Rectal smooth muscle tissue (tissue), 1 donor: ENCODE measurements around the gene GLT8D1.
A peak's percentile ranks its signal among the peaks of the same experiment; 100 is the strongest.
"Not testable (repeated sequence)": the region's sequence is repeated elsewhere in the genome, so short reads cannot be mapped to it uniquely, and the experiment has no call there.

Experiments
- H3K27ac ChIP-seq: one replicate; pipeline ENCODE4 v1.7.0; 2013; ENCODE audit warnings: low read depth, low read length, inconsistent platforms
- H3K27me3 ChIP-seq: one replicate; pipeline ENCODE4 v1.7.0; 2013; ENCODE audit warnings: low read length; ENCODE audit not compliant: control insufficient read depth, insufficient read depth
- H3K36me3 ChIP-seq: one replicate; pipeline ENCODE4 v1.7.0; 2013; ENCODE audit warnings: low read length; ENCODE audit not compliant: control insufficient read depth, insufficient read depth
- H3K4me1 ChIP-seq: one replicate; pipeline ENCODE4 v1.7.0; 2013; ENCODE audit warnings: low read length; ENCODE audit not compliant: control insufficient read depth, insufficient read depth
- H3K4me3 ChIP-seq: one replicate; pipeline ENCODE4 v1.7.0; 2013; ENCODE audit warnings: low read length
- H3K9ac ChIP-seq: one replicate; pipeline ENCODE4 v1.7.0; 2013; ENCODE audit warnings: low read length

Gene GLT8D1

DNA sequence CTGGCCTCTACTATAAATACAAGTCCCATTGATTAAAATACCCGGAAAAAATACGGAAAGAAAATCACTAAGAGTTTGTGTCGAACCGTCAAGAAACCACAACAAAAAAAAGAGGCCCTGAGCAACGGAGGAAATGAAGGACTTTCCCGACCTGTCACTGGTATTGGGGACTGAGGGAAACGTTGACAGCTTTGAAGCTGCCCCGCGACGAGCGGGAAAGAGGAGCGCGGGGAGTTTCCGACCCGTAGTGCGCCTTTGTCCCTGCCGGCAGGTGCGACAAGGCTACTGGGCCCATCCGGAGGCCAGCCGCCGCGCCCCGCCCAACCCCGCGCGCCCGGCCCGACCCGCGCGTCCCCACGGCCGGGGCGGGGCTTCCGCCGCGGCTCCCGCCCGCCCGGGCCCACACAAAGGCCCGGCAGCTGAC lies 20.3 kb downstream of the GLT8D1 start:
- H3K27me3 ChIP-seq = no peaks in the 10 kb centered on the region
- peaks cover 17% of the 10 kb centered on the region for H3K4me1 ChIP-seq
- H3K27ac ChIP-seq = peak overlapping the region; percentile 94
- peaks cover 28% of the 10 kb centered on the region for H3K36me3 ChIP-seq
- H3K4me3 ChIP-seq = peak overlapping the region; percentile 91
- peak overlapping the region; percentile 84 for H3K9ac ChIP-seq

DNA sequence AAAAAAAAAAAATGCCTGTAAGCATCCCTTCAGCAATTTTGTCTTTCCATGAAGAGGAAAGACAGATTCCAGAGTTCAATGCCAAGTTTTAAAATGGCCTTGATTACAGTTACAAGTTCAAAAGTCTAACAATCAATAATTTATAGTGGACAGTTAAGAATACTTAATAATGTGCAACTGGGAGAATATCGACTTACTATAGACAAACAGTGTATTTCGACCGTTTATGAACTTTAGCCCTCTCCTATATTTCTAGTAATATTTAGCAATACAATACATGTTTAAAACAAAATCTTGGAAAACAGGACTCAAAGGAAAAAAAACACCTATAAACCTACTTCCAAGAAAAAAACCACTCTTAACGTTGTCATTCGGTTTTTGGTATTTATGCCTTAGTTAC lies 21.4 kb downstream of the GLT8D1 start:
- no peak overlapping the region for H3K27ac ChIP-seq
- no peaks in the 10 kb centered on the region for H3K27me3 ChIP-seq
- H3K4me3 ChIP-seq = no peak overlapping the region
- no peak overlapping the region for H3K9ac ChIP-seq
- peaks cover 17% of the 10 kb centered on the region for H3K4me1 ChIP-seq
- peaks cover 19% of the 10 kb centered on the region for H3K36me3 ChIP-seq

- H3K9ac ChIP-seq = no peak overlapping the region
- no peak overlapping the region for H3K27ac ChIP-seq
- H3K4me3 ChIP-seq = no peak overlapping the region
- peaks cover 18% of the 10 kb centered on the region for H3K36me3 ChIP-seq
- H3K4me1 ChIP-seq = peaks cover 17% of the 10 kb centered on the region
- H3K27me3 ChIP-seq = no peaks in the 10 kb centered on the region
Observed at GRCh38 chr3:52683611-52684010, 22.0 kb downstream of the GLT8D1 start.

GRCh38 chr3:52682016-52682415 lies 23.6 kb downstream of the GLT8D1 start:
- Histone ChIP-seq H3K27ac (no peak overlapping the region), H3K36me3 (peaks cover 16% of the 10 kb centered on the region), H3K4me1 (peaks cover 17% of the 10 kb centered on the region), H3K9ac (no peak overlapping the region), H3K27me3 (no peaks in the 10 kb centered on the region), H3K4me3 (no peak overlapping the region)

GRCh38 chr3:52681596-52681995 lies 24.0 kb downstream of the GLT8D1 start:
- H3K4me3 ChIP-seq = no peak overlapping the region
- H3K9ac ChIP-seq = no peak overlapping the region
- H3K27ac ChIP-seq = no peak overlapping the region

DNA sequence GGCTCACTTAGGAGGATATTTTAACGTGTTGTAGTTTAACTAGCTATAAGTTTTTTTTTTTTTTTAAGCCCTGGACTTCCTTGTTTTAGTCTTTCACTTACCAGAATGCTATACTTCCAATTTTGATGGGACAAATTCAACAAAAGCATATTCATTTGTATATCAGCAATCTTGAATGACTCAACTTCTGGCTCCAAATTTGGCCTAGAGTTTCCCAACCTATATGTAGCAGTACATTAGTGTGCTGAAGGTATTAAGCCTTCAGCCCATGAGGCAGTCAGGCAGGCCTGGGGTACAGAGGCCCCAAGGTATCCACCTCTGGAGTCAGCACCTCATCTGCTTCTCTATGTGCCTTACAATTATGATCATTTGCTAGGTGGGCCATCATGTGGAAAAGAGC lies 25.8 kb downstream of the GLT8D1 start:
- peaks cover 19% of the 10 kb centered on the region for H3K36me3 ChIP-seq
- no peak overlapping the region for H3K27ac ChIP-seq
- peaks cover 7% of the 10 kb centered on the region for H3K4me1 ChIP-seq
- H3K9ac ChIP-seq = no peak overlapping the region
- H3K27me3 ChIP-seq = no peaks in the 10 kb centered on the region
- H3K4me3 ChIP-seq = no peak overlapping the region

More at GRCh38 chr3:52681596-52681995, 24.0 kb downstream of the GLT8D1 start:
- peaks cover 13% of the 10 kb centered on the region for H3K4me1 ChIP-seq
- H3K36me3 ChIP-seq = peaks cover 16% of the 10 kb centered on the region
- H3K27me3 ChIP-seq = no peaks in the 10 kb centered on the region

GRCh38 chr3:52679199-52679538 lies 26.4 kb downstream of the GLT8D1 start:
- Histone ChIP-seq H3K27ac (no peak overlapping the region), H3K4me1 (peaks cover under 1% of the 10 kb centered on the region), H3K9ac (no peak overlapping the region), H3K4me3 (no peak overlapping the region), H3K36me3 (peaks cover 21% of the 10 kb centered on the region), H3K27me3 (no peaks in the 10 kb centered on the region)

DNA sequence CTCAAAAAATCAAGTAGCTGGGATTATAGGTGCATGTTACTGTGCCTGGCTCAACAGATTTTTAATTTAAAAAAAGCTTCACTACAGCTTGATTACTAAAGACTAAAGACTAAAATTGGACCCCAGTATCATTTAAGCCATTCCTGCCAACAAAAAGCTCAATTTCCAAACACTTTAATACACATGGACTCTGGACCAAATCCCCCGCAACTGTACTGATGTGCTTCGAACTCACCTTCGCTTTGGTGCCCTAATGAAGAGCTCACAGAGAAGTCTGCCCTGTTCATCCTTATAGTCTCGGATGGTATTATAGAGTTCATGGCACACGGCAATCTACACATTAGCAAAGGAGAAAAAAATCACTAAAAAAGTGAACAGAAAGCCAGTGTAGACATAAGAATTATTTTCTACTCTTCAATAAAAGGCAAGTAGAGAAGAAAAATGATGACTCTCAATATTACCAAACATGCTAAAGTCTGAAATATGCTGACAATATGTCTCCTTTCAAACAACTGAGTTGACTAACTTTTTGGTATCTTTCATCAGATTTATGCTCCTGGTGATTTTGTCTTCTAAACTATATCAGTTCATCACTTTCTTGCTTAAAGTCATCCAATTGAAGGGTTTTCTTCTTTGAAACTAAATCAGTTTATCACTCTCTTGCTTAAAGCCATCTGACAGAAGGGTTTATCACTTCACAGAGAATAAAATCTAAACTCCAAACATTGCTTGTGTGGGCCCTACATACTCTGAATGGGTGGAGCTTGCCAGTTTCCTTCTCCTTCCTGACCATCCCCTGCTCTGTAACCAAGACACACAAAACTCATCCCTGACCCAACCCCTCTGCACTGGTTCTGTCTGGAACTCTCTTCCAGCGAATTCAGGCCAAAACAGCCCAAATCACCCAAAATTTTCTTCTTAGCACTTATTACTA lies 27.1 kb downstream of the GLT8D1 start:
- H3K36me3 ChIP-seq = peaks cover 21% of the 10 kb centered on the region
- no peak overlapping the region for H3K4me3 ChIP-seq
- H3K27ac ChIP-seq = no peak overlapping the region
- no peaks in the 10 kb centered on the region for H3K4me1 ChIP-seq
- no peaks in the 10 kb centered on the region for H3K27me3 ChIP-seq
- no peak overlapping the region for H3K9ac ChIP-seq

DNA sequence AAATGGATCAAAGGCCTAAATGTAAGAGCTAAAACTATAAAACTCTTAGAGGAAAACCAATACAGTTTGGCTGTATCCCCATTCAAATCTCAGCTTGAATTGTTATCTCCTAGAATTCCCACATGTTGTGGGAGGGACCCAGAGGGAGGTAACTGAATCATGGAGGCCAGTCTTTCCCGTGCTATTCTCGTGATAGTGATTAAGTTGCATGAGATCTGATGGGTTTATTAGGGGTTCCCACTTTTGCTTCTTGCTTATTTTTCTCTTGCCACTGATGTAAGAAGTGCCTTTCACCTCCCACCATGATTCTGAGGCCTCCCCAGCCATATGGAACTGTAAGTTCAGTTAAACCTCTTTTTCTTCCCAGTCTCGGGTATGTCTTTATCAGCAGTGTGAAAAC lies 29.4 kb downstream of the GLT8D1 start:
- H3K9ac ChIP-seq, H3K4me1 ChIP-seq, H3K27me3 ChIP-seq, H3K4me3 ChIP-seq, H3K27ac ChIP-seq: not testable (repeated sequence)
- H3K36me3 ChIP-seq = peaks cover 26% of the 10 kb centered on the region

DNA sequence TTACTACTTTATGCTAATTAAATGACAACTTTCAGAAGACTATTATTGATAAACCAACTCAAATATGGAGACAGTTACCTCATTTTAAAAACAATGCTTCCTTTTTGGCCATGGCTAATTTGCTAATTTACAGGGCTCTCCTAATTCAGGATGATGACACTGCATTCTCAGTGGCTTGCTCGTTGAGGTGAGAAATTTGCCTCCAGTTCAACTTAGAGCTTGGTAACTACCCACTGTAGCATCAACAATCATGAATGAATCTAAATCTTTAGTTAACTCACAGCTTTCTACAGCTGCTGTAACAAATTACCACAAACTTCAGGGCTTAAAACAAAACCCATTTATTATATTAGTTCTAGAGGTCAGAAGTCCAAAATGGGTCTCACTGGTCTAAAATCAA lies 33.9 kb downstream of the GLT8D1 start:
- no peak overlapping the region for H3K4me3 ChIP-seq
- H3K27ac ChIP-seq = no peak overlapping the region
- no peaks in the 10 kb centered on the region for H3K27me3 ChIP-seq
- H3K4me1 ChIP-seq = peaks cover 5% of the 10 kb centered on the region
- H3K9ac ChIP-seq = no peak overlapping the region
- peaks cover 14% of the 10 kb centered on the region for H3K36me3 ChIP-seq

GRCh38 chr3:52670621-52671521 lies 34.7 kb downstream of the GLT8D1 start:
- Histone ChIP-seq H3K36me3 (peaks cover 11% of the 10 kb centered on the region), H3K4me1 (peaks cover 5% of the 10 kb centered on the region), H3K4me3 (no peak overlapping the region), H3K27me3 (no peaks in the 10 kb centered on the region), H3K27ac (peak overlapping the region; percentile 51), H3K9ac (no peak overlapping the region)

DNA sequence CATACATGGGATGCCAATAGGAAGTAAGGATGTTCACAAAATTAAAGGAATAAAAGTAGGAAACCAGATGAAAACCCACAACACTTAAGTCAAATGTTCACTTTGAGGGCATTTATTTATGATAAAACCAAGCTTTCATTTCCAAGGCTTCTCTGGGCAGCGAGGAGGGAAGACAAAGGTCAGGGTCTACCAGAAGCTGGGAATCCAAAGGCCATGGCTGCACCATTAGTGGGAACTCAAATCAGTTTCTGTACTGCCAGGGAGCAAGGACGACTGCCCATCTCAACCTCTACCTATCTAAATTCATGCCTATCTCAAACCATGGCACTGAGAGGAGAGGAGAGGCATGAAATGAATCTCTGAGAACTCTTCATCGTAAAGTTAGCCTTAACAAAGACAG lies 42.5 kb downstream of the GLT8D1 start:
- Histone ChIP-seq H3K9ac (no peak overlapping the region), H3K27me3 (no peaks in the 10 kb centered on the region), H3K27ac (no peak overlapping the region), H3K36me3 (peaks cover 29% of the 10 kb centered on the region), H3K4me1 (no peaks in the 10 kb centered on the region), H3K4me3 (no peak overlapping the region)
